GM21515 (cell line): ENCODE data around the gene EME2.

Experiments used
- ATAC-seq: cut with Tn5 transposase; IDR thresholded peaks from one replicate; pipeline ENCODE4 v1.9.1; 2021; ENCODE audit not compliant: unreplicated experiment

Gene EME2

DNA sequence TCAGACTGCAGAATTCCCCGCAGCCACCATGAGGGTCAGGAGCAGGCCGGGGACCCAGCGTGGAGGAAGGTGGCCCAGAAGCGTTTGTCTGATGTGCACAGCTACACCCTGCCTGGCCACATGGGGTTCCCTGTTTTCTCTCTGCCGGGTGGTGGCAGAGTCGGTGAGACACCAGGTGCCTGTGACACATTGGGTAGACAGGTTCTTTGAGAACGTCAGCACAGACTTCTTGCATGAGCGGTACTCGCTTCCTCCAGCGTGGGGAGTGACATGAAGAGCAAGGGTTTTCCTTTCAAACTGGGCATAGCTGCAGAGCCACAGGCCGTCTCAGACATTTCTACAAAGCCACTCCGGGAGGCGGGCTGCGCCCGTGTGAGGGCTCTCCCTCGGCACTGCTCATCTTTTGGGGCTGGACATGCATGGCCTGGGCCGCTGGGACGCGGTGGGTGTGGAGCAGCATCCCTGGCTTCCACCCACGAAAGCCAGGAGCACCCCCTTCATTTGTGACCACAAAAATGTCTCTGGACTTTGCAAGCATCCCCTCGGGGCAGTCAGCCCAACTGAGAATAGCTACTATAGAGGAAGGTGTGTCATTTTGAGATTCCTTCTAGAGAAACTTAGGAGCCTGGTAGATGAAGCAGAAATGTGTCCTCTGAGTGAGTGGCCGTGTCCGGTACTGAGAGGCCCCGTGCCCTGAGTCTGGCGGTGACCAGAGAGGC, 27.3 kb upstream of the EME2 start:
- ATAC-seq = no peak

DNA sequence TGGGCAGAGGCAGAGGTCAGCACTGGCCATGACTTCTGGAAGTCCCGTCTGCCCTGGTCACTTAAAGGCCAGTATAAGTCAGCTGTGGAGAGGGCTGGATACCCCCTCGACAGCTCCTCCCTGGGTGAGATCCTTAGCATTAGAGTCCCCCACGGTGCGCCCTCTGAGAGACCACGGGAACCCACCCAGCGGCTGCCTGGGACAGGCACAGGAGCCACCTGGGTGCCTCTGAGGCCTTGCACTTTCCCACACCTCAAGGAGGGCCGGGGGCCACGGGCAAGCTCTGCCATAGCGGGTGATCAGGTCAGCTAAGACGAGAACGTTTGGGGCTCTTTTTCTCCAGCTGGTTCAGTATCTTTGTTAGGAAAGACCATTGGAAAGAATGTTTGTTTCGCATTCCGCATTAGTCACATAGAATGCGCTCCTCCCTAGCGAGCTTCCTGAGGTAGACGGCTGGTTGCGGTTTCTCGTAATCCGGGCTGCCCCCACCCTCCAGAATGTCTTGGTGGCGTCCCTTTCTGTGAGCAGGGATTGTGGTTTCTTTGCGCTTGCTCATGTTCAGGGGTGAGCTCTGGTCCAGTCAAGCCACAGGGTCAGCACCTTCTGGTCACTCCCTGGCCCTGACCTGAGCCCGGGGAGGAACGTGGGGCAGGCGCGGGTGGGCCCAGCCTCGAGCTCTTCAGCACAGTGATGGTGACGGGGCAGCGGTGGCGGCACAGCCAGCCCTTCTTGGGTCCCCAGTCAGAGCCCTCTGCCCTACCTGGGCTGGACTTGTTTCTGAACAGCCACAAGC, 26.5 kb upstream of the EME2 start:
- ATAC-seq = no peak

DNA sequence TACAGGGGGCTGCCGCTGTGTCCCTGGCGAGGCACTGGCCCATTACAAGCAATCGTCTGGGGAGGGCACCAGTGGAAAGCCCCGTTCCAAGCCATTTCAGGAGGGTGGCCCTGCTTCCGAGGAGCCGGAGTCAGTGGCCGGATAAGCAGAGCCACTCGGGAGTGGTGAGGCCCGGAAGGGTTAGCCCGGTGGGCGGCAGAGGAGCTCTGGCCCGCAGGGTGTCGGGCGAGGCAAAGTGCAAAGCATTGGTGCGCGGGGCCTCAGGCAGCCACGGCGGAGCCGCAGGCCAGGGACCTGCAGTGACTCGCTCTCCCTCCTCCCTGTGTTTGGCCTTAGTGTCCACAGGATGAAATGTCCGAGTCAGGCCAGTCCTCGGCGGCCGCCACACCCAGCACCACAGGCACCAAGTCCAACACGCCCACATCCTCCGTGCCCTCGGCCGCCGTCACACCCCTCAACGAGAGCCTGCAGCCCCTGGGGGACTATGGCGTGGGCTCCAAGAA, 25.9 kb upstream of the EME2 start:
- ATAC-seq = no peak

GRCh38 chr16:1747934-1748333, 24.7 kb upstream of the EME2 start:
- ATAC-seq = no peak

DNA sequence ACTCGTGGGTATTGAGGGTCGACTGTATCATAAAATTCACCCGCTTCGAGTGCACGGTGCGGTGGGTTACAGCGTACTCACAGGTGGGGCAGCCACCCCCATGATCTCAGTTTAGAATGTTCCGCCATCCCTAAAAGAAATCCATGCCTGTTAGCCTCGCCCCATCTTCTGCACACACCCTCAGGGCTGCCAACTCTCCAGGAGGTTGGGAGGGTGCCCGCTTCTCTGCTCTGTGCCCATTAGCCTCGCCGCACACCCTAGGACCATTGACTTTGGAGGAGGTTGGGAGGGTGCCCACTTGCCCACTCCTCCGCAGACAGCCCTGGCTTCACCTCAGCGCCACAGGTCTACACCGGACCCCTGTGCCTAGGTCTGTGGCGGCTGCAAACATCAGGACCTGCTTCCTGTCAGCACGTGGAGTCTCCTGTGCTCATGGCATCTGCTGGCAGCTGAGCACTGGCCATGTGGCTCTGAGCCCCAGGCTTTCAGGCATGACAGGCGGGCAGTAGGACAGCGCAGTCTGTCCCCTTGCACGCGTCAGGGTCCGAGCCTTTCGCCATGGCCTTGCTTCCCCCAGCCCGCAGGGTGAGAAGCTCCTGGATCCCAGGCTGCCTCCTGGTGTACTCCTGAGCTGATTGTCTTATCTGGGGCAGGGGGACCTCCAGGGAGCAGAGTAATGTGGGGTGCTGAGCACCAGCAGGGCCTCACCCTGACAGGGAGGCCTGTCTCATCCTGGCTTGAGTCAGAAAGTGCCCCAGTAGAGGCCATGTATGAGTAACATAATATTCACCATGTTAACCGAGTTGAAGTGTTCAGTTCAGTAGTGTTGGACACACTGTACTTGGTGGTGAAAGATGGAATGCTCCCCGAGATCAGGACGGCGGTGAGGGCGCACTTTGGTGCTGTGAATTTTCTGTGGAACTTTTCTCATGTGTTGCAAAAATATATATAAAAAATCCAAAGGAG, 23.2 kb upstream of the EME2 start:
- no peak for ATAC-seq

GRCh38 chr16:1751946-1752345, 20.7 kb upstream of the EME2 start:
- ATAC-seq = no peak

GRCh38 chr16:1752853-1753252, 19.8 kb upstream of the EME2 start:
- no peak for ATAC-seq

DNA sequence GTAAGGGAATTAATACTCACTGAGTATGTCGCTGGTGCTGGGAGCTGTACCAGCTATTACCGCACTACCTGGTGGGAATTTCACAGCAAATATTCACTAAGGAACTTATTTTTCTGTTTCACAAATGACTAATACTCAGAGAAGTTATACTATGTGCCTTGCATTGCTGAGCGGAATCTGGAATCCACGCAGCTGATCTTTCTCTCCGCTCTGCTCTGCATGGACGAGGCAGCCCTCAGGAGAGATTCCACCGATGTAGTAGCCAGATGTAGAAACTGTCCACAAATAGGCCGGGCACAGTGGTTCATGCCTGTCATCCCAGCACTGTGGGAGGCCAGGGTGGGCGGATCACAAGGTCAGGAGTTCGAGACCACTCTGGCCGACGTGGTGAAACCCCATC, 18.4 kb upstream of the EME2 start:
- ATAC-seq = no peak

DNA sequence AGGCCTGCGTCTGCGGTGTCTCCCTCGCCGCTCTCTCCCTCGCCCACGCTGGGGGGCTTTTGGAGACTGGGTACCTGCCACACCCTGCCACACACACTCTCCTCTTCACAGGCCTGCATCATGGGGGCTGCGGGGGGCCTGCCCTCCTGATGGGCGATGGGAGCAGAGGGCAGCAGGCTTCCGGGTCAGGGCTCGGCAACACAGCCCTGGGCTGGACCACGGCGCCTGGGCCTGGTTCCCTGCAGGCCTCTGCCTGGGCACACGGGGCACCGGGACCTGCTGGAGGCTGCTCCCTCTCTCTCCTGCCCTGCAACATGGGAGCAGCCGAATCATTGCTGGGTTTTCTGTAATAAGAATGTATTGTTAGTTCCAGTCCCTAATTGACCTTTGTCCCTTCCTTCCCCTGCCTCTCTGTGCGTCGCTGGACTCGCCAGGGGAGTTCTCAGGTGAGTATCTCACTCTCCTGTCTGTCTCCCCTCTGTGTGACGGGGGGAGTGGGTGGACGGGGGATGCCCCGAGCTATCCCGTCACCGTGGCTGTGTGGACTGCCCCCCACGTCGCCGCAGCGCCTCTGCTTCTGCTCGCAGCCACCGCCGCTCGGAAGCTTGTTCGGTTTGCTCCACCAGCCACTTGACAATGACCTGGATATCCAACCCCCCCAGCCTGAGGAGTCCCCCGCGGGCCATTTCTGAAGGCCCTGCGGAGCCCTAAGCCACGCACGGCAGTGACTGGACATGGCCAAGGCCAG, 14.7 kb upstream of the EME2 start:
- ATAC-seq = no peak

GRCh38 chr16:1758923-1759322, 13.7 kb upstream of the EME2 start:
- ATAC-seq = no peak

GRCh38 chr16:1759511-1759910, 13.1 kb upstream of the EME2 start:
- ATAC-seq = no peak

- no peak for ATAC-seq
Measured at GRCh38 chr16:1760911-1761310, 11.7 kb upstream of the EME2 start.

GRCh38 chr16:1761751-1762150, 10.9 kb upstream of the EME2 start:
- ATAC-seq = no peak

GRCh38 chr16:1762196-1762878, 10.3 kb upstream of the EME2 start:
- ATAC-seq = no peak

DNA sequence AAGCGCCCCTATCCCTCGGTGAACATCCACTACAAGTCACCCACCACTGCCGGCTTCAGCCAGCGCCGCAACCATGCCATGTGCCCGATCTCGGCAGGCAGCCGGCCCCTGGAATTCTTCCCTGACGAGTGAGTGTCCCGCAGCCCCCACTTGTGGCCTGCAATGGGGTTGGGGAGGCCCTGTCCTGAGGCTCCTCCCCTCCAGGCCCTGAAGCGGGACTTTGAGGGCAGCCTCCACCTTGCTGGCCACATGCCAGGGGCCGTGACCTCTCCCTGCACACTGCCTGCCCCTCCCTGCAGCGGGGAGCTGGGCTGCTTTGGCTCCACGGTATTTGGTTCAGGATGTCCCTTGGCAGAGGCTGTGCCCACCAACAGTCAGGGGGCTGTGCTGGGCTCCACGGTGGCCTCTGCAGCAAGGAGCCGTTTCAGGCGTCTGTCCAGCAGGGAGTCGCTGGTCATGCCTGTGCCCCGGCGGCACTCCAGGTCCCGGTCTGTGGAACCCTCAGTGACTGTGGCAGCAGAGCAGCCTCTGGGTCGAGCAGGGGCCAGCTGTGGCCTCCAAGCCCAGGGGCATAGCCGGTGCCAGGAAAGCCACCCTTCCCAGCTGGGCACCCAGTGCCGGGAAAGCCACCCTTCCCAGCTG, 9.6 kb upstream of the EME2 start:
- ATAC-seq = no peak

- ATAC-seq = no peak
Measured at GRCh38 chr16:1763521-1764511, 8.8 kb upstream of the EME2 start.

- ATAC-seq = no peak
Measured at GRCh38 chr16:1764971-1765370, 7.6 kb upstream of the EME2 start.

GRCh38 chr16:1765826-1766225, 6.8 kb upstream of the EME2 start:
- ATAC-seq = no peak
